Measurements from ENCODE around the gene PIP5K1C.
"Not testable (repeated sequence)": the region's sequence is repeated elsewhere in the genome, so short reads cannot be mapped to it uniquely, and the experiment has no call there.

The PIP5K1C gene

DNA sequence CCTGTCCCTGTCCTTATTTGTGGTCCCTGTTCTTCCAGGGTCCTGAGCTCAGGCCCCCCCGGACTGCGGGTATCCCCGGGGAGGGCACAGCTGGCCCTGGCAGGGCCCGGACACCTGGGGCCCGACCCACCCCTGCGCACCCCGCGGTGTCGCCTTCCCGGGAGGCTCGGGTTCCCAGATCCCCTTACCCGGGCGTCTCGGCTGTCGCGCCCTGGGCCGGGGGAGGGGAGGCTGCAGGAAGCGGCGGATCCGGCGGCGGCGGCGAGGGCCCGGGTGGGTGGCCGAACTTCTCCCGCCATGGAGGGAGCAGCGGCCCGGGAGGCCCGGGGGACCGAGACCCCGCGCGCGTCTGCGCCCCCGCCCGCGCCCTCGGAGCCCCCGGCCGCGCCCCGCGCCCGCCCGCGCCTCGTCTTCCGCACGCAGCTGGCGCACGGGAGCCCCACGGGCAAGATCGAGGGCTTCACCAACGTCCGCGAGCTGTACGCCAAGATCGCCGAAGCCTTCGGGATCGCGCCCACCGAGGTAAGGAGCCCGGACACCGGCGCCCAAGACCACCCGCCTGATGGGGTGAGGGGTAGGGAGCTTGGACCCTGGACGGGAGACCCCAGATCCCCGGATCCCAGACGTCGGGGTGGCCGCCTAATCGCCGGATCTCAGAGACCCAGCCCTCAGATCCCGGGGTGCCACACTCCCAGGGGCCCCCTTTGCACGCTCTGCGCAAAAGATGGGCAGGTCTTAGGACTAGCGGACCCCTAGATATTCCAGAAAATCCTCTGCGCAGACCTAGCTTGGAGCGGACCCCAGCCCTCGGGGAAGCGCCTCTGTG lies 114.8 kb downstream of the PIP5K1C start, which contains the start of gene GIPC3:
Gene GIPC3, plus strand, starts transcription at position 178 of the 826 bp plus-strand sequence. Its CDS starts 120 bp downstream, at position 298.
- DNase-seq = no peak

DNA sequence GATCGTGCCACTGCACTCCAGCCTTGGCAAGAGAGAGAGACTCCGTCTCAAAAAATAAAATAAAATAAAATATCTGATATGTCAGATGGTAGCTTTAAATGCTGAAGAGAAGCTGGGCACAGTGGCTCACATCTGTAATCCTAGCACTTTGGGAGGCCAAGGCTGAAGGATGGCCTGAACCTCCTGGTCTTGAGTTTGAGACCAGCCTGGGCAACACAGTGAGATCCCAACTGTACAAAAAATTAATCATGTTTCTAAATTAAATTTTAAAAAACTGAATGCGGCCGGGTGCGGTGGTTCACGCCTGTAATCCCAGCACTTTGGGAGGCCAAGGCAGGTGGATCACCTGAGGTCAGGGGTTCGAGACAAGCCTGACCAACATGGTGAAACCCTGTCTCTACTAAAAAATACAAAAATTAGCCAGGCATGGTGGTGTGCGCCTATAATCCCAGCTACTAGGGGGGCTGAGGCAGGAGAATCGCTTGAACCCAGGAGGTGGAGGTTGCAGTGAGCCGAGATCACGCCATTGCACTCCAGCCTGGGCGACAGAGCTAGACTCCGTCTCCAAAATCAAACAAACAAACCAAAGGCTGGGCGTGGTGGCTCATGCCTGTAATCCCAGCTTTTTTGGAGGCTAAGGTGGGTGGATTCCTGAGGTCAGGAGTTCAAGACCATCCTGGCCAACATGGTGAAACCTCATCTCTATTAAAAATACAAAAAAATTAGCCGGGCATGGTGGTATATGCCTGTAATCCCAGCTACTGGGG lies 116.0 kb downstream of the PIP5K1C start:
- not testable (repeated sequence) for DNase-seq

DNA sequence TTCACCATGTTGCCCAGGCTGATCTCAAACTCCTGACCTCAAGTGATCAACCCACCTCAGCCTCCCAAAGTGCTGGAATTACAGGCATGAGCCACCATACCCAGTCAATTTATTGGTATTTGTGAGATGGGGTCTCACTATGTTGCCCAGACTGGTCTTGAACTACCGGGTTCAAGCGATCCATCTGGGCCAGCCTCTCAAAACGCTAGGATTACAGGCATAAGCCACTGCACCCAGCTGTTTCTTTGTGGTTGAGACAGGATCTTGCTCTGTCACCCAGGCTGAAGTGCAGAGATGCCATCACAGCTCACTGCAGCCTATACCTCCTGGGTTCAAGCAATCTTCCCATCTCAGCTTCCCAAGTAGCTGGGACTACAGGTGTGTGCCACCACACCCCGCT lies 118.5 kb downstream of the PIP5K1C start:
- not testable (repeated sequence) for DNase-seq
